HepG2 (cell line): ENCODE measurements around the gene NCBP3. TPM values are rescaled to one million over a fixed set of nuclear protein-coding genes. Genes with fewer than 3 reads are reported as not detected.

Experiments used
- BRF2 ChIP-seq: sonication (generic); formaldehyde crosslinking; IDR thresholded peaks from 2 replicates; pipeline ENCODE4 v1.8.1; 2022; ENCODE audit warnings: mild to moderate bottlenecking, missing genetic modification reagents
- CREB1 ChIP-seq, 2 experiments: fragments of 450-650 bp in 1 of 2; IDR thresholded peaks; 2 replicates each; pipeline ENCODE4 v1.6.1; 2016 to 2017; ENCODE audit warnings: control low read depth in 1 of 2, mild to moderate bottlenecking in 1 of 2, missing compliant biosample characterization in 1 of 2, missing genetic modification characterization in 1 of 2
- HMG20B ChIP-seq: conservative IDR thresholded peaks from 2 replicates; pipeline ENCODE4 v1.6.1; 2016; ENCODE audit warnings: missing genetic modification reagents, missing compliant biosample characterization
- MBD4 ChIP-seq: IDR thresholded peaks from 2 replicates; pipeline ENCODE4 v1.6.1; 2012; ENCODE audit warnings: low read length, inconsistent platforms, borderline replicate concordance
- MTERF4 ChIP-seq: sonication (generic); formaldehyde crosslinking; IDR thresholded peaks from 2 replicates; pipeline ENCODE4 v1.8.0; 2023; ENCODE audit warnings: mild to moderate bottlenecking, missing genetic modification reagents
- POGK ChIP-seq: sonication (generic); formaldehyde crosslinking; conservative IDR thresholded peaks from 2 replicates; pipeline ENCODE4 v1.8.0; 2022; ENCODE audit warnings: mild to moderate bottlenecking, moderate library complexity, missing genetic modification reagents
- TOE1 ChIP-seq: sonication (generic); formaldehyde crosslinking; IDR thresholded peaks from 2 replicates; pipeline ENCODE4 v1.4.0; 2020; ENCODE audit warnings: mild to moderate bottlenecking, missing genetic modification reagents
- U2AF1 ChIP-seq: fragments of 200-400 bp; formaldehyde crosslinking; optimal IDR thresholded peaks from 2 replicates; pipeline ENCODE3; 2017; ENCODE audit warnings: mild to moderate bottlenecking, low read depth, low read length
- ZBTB33 ChIP-seq: sonication (generic); formaldehyde crosslinking; IDR thresholded peaks from 2 replicates; pipeline ENCODE4 v1.4.0; 2020; ENCODE audit warnings: missing genetic modification reagents
- ZBTB7A ChIP-seq: sonication (generic); formaldehyde crosslinking; IDR thresholded peaks from 2 replicates; pipeline ENCODE4 v1.8.0; 2022; ENCODE audit warnings: mild to moderate bottlenecking, missing genetic modification reagents
- ZMYM3 ChIP-seq: sonication (generic); formaldehyde crosslinking; IDR thresholded peaks from 2 replicates; pipeline ENCODE4 v1.5.1; 2020; ENCODE audit warnings: mild to moderate bottlenecking, missing genetic modification reagents
- ZNF24 ChIP-seq: fragments of 450-650 bp; IDR thresholded peaks from 2 replicates; pipeline ENCODE4 v1.6.1; 2017; ENCODE audit warnings: antibody characterized with exemption, mild to moderate bottlenecking
- ZNF317 ChIP-seq: sonication (generic); formaldehyde crosslinking; IDR thresholded peaks from 2 replicates; pipeline ENCODE4 v1.5.0; 2020; ENCODE audit warnings: mild to moderate bottlenecking, missing genetic modification reagents
- ZNF333 ChIP-seq: sonication (generic); formaldehyde crosslinking; IDR thresholded peaks from 2 replicates; pipeline ENCODE4 v1.4.0; 2020; ENCODE audit warnings: mild to moderate bottlenecking, missing genetic modification reagents, borderline replicate concordance
- ZNF335 ChIP-seq: sonication (generic); formaldehyde crosslinking; IDR thresholded peaks from 2 replicates; pipeline ENCODE4 v1.4.0; 2020; ENCODE audit warnings: missing genetic modification reagents
- ZNF367 ChIP-seq: sonication (generic); formaldehyde crosslinking; IDR thresholded peaks from 2 replicates; pipeline ENCODE4 v1.4.0; 2020; ENCODE audit warnings: missing genetic modification reagents, borderline replicate concordance
- ZNF441 ChIP-seq: sonication (generic); formaldehyde crosslinking; IDR thresholded peaks from 2 replicates; pipeline ENCODE4 v1.7.0; 2021; ENCODE audit warnings: missing genetic modification reagents, borderline replicate concordance
- ZNF652 ChIP-seq: IDR thresholded peaks from 2 replicates; pipeline ENCODE4 v1.6.1; 2016; ENCODE audit warnings: low read depth, borderline replicate concordance
- ZNF773 ChIP-seq: sonication (generic); formaldehyde crosslinking; IDR thresholded peaks from 2 replicates; pipeline ENCODE4 v1.4.0; 2020; ENCODE audit warnings: missing genetic modification reagents, borderline replicate concordance
- ZSCAN20 ChIP-seq: sonication (generic); formaldehyde crosslinking; IDR thresholded peaks from 2 replicates; pipeline ENCODE4 v1.4.0; 2020; ENCODE audit warnings: missing genetic modification reagents, mild to moderate bottlenecking, borderline replicate concordance
- polyA plus RNA-seq, 8 experiments: library from polyadenylated mRNA; depleted of rRNA in 3 of 8; stranded (reverse) in 7 of 8; unstranded in 1 of 8; fragments of >200 nt; fragmentation: Illumina TruSeq in 4 of 8; extraction: Trizol in 4 of 8; gene quantifications; 2 replicates each; pipeline versions ENCODE4 v1.2.1 to v1.2.3, GENCODE V29; 2011 to 2016; ENCODE audit warnings: low read depth in 4 of 8, missing spikeins in 1 of 8, mixed read lengths in 1 of 8; ENCODE audit not compliant: insufficient read depth in 1 of 8
- total RNA-seq, 5 experiments: library from RNA; depleted of rRNA; stranded (reverse); fragments of >200 nt; fragmentation: Illumina TruSeq; extraction: Trizol; gene quantifications; 2 replicates each; pipeline ENCODE4 v1.2.3, GENCODE V29; 2016; ENCODE audit warnings: low read depth in 1 of 5
- TF ChIP-seq, protein P1 (sequence below): sonication (generic); formaldehyde crosslinking; IDR thresholded peaks from 2 replicates; pipeline ENCODE4 v1.9.0; 2022; ENCODE audit warnings: low read depth, missing genetic modification reagents

NCBP3 gene
- total and polyA plus RNA-seq, 2 of the 13 experiments (the other 11 are each of a cell fraction or from before 2014, with no cell fraction given): 19.5 to 24.8 TPM

DNA sequence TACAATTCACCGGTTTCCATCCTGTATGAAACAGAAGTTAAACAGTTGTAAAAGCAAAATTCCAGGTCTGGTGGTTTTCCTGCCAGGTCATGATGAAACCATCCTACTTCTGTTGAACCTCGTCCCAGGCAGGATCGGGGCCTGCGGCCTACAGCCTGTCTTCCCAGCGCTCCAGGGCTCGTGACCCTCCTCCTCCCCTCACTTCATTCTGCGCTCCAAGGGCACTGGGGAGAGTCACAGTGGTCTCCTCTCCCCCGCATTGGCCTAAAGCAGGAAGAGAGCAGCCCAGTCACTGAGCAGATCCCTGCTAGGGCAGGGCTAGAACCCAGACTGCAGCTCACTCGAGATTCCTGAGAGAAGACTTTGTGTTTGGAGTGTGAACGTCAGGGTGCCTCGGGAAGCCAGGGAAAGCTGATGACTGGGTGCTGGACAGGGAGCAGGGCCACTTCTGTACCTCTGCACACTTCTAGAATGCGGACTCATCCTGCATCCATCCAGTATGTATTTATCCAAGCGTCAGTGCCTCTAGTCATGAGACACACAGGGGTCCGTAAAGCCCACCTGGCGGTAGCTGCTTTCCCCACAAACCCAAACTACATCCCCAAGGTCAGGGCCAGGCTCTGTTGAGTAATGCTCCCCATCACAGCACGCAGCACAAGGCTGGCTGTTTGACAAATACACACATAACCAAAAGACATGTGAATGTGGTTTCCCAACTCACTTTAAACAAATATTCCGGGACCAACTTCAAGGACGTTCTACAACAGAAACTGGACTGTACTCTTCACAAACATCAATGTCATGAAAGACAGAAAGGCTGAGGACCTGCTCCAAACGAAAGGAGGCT lies 43.4 kb downstream of the NCBP3 start (continued):
- TF ChIP-seq ZBTB33 (CRISPR knock-in tag) (peak; percentile 90), U2AF1 (peak; percentile 82), ZNF773 (CRISPR knock-in tag) (no peak), ZNF317 (CRISPR knock-in tag) (no peak), TOE1 (no peak; the same call in 1 of the 2 replicates), BRF2 (CRISPR knock-in tag) (peak; percentile 88; the same call in 1 of the 2 replicates), MBD4 (no peak; the same call in 1 of the 2 replicates), CREB1 (IDR thresholded peaks at IDR 0.05) (peak; percentile 26; the same call in 1 of the 2 replicates), CREB1 (CRISPR knock-in tag; IDR thresholded peaks at IDR 0.05) (no peak; the same call in 1 of the 2 replicates), ZNF441 (CRISPR knock-in tag) (peak; percentile 81; the same call in 1 of the 2 replicates), ZSCAN20 (CRISPR knock-in tag) (0 out of 2 replicates have a peak, but pooled peaks have one; percentile 62), HMG20B (CRISPR knock-in tag) (peak; percentile 85; the same call in 1 of the 2 replicates), ZNF367 (CRISPR knock-in tag) (no peak), ZNF333 (no peak), ZMYM3 (CRISPR knock-in tag) (peak; percentile 81), ZNF652 (CRISPR knock-in tag) (peak; percentile 60; the same call in 1 of the 2 replicates), ZBTB7A (CRISPR knock-in tag) (peak; percentile 99; the same call in 1 of the 2 replicates), MTERF4 (0 out of 2 replicates have a peak, but pooled peaks have one; percentile 28), ZNF24 (no peak), POGK (peak; percentile 54; the same call in 1 of the 2 replicates), ZNF335 (CRISPR knock-in tag) (peak; percentile 76)
- TF ChIP-seq, protein P1, sequence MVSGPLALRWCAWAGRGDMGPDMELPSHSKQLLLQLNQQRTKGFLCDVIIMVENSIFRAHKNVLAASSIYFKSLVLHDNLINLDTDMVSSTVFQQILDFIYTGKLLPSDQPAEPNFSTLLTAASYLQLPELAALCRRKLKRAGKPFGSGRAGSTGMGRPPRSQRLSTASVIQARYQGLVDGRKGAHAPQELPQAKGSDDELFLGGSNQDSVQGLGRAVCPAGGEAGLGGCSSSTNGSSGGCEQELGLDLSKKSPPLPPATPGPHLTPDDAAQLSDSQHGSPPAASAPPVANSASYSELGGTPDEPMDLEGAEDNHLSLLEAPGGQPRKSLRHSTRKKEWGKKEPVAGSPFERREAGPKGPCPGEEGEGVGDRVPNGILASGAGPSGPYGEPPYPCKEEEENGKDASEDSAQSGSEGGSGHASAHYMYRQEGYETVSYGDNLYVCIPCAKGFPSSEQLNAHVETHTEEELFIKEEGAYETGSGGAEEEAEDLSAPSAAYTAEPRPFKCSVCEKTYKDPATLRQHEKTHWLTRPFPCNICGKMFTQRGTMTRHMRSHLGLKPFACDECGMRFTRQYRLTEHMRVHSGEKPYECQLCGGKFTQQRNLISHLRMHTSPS (CRISPR knock-in tag): peak; percentile 31; the same call in 1 of the 2 replicates
